GM13977 (cell line): ENCODE data around the gene IQCM.

Experiments
- DNase-seq: peaks from one replicate; pipeline ENCODE4 v3.0.0; 2012; ENCODE audit warnings: low spot score
- in situ Hi-C: fragments of 300-500 bp; cut with MboI; formaldehyde crosslinking; loops from one replicate; pipeline ENCODE4 v1.12.0; 2022; ENCODE audit warnings: low sequenced_read_pairs, low pct_unique_long_range_greater_than_20kb, mixed read lengths, inconsistent platforms; ENCODE audit not compliant: unreplicated experiment
- TF ChIP-seq, protein P1 (sequence below): IDR thresholded peaks from 2 replicates; pipeline ENCODE4 v1.5.1; 2012; ENCODE audit warnings: mild to moderate bottlenecking, control low read depth; ENCODE audit not compliant: insufficient read depth; ENCODE audit errors: extremely low read depth, missing control alignments

IQCM gene

DNA sequence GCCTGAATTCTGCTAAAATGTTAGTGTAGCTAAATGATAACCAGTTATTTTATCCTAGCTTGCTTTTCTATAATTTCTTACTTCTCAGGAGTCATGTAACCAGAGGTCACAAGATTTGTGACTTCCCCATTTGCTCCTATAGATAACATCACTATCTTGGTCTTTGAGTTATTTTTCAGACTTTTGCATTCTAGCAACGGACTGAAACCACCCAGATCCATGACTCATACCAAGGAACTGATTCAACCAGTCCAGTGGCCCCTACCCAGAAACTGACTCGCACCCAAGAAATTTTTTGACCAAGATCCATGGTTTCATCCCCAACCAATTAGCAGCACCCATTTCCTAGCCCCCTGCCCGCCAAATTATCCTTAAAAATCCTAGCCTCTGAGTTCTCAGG lies 50.0 kb downstream of the IQCM start:
- in situ Hi-C loops, result no loop called here
- TF ChIP-seq, protein P1, sequence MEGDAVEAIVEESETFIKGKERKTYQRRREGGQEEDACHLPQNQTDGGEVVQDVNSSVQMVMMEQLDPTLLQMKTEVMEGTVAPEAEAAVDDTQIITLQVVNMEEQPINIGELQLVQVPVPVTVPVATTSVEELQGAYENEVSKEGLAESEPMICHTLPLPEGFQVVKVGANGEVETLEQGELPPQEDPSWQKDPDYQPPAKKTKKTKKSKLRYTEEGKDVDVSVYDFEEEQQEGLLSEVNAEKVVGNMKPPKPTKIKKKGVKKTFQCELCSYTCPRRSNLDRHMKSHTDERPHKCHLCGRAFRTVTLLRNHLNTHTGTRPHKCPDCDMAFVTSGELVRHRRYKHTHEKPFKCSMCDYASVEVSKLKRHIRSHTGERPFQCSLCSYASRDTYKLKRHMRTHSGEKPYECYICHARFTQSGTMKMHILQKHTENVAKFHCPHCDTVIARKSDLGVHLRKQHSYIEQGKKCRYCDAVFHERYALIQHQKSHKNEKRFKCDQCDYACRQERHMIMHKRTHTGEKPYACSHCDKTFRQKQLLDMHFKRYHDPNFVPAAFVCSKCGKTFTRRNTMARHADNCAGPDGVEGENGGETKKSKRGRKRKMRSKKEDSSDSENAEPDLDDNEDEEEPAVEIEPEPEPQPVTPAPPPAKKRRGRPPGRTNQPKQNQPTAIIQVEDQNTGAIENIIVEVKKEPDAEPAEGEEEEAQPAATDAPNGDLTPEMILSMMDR, result no peak
- no peak for DNase-seq

DNA sequence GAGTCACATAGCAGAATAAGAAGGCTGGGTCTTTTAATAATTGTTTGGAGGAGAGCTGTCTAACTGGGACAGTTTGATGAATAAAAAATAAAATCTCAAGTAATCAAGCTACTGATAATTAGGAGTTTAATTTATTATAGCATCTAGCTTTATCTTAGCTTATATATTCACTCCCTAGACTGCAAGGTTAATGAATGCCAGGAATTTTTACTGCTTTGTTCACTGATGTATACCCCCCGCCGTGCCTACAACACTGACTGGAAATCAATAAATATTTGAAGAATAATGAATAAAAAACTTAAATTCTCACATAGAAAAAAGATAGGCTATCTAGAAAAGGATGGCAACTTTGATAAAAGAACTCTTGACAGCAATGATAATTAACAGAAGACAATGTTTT lies 59.7 kb downstream of the IQCM start:
- in situ Hi-C loops, result no loop called here
- DNase-seq, result no peak
- TF ChIP-seq, protein P1, result no peak

DNA sequence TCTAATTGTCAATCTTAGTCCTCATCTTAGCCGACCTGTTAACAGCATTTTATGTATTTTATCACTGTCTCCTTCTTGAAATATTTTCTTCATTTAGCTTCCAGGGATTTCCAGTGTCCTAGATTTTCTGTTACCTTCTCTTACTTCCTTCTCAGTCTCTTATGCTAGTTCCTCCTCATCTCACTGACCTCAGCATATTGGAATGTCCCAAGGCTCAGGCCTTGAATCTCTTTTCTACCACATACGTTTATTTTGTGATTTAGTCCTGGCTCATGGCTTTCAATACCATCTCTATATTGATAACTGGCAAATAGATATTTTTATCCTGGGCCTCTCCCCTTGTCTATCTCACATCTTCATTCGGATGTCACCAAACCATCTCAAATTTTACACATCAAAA lies 61.1 kb downstream of the IQCM start:
- DNase-seq, result no peak
- TF ChIP-seq, protein P1, result no peak
- in situ Hi-C loops, result no loop called here

DNA sequence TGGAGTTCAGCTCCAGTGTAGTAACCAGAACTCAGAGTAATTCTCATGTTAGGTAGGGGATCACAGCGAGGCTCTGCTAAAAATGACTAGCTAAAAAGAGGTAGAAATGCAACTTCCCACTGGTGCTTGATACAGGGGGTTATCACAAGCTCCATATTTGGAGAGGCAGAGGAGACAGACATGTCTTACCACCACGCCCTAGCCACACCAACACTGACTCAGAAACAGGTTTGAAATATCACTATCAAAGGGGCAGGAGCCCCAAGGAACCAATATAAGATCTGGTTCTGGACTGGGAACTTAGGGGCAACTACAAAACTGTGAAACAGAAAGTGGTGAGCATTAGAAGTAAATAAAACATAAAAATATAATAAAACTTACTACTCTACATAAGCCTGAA lies 62.9 kb downstream of the IQCM start:
- in situ Hi-C loops, result no loop called here
- DNase-seq, result no peak
- TF ChIP-seq, protein P1, result no peak

DNA sequence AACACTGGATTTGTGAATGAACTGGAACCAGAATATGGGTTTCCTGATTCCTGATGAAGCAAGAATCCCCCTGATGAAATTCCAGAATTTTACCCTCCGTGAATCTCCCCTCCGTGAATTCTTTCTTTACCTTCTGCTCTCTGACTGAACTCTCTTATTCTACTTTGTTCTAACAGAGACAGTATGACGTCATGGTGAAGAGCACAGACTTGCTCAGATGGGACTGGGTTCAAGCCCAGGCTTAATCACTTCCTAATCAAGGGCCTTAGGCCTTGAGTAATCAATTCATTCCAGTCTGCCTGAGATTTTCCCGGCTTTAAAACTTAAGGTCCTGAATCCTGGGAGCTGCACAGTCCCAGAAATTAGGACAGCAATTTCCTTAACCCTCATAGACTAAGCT lies 64.5 kb downstream of the IQCM start:
- TF ChIP-seq, protein P1, result no peak
- no peak for DNase-seq
- in situ Hi-C loops, result no loop called here

DNA sequence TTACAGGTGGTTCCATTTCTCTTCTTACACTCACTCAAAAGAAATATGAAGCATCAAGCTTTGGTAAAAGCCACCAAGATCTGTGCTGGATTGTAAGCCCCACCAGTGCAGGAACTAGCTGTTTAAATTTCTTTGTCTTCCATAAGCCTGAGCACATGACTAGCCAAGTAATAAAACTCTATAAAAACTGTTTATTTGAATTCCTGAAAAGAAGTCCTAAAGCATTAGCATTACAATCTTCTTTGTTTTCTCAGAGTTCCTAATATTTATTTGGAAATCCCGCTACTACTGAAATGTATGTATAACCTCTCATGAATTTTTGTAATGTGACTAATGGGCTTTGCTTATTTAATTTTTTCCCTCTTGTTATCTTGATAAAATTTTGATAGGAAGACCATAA lies 65.9 kb downstream of the IQCM start:
- in situ Hi-C loops, result no loop called here
- TF ChIP-seq, protein P1, result no peak
- no peak for DNase-seq

DNA sequence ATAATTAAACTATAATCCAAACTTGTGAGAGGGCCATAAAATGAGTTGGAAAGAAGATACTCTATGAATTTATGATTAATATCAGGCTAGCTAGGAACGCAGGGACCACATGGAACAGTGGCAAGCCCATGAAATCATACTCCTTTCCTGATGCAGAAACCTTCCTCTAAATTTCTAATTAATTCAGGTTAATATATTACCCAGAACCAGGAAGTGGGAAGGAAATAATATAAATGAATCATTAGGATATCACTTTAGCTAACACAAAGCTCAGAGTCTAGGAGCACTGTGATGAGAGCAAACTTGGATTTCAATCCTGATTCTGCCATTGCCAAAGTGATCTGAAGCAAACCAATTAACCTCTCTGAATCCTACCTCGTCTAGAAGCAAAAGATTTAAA lies 68.0 kb downstream of the IQCM start:
- no peak for DNase-seq
- TF ChIP-seq, protein P1, result no peak
- in situ Hi-C loops, result no loop called here
